Measurements from ENCODE around the gene GNB1L. TPM values are rescaled to one million over a fixed set of nuclear protein-coding genes. Genes with fewer than 3 reads are reported as not detected.
"Not testable (repeated sequence)": the region's sequence is repeated elsewhere in the genome, so short reads cannot be mapped to it uniquely, and the experiment has no call there.

GNB1L gene
- total and polyA plus RNA-seq, 2 experiments from 2014 or later, result 14.3 to 16.5 TPM

DNA sequence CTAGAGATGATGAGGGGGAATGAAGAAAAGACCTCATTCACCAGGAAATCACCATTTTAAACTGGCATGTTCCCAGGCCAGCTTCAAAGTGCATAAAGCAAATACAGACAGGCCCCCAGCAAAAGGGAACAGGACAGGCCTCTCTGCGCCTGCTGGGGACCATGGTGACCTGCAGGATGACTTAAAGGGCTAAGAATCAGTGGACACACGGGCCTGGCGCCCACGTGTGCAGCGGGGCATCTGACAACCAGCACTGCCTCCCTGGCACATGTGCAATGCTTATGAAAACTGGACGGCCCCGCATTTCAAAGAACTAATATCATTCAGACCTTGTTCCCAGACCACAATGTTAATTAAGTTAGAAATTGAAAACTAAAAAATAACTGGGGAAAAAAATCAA, 58.5 kb downstream of the GNB1L start:
- Histone ChIP-seq H3K4me1 (ENCODE audit: insufficient read depth) (peaks cover 24% of the 10 kb centered on the region), H3K4me2 (ENCODE audit: unreplicated experiment) (no peak overlapping the region), H3K27ac (no peak overlapping the region), H3F3A (ENCODE audit: insufficient read depth) (no peaks in the 10 kb centered on the region), H3K9ac (no peak overlapping the region), H3K27me3 (replicated peaks; ENCODE audit: insufficient read depth) (no peaks in the 10 kb centered on the region), H3K9me2 (ENCODE audit: insufficient read depth) (no peaks in the 10 kb centered on the region), H4K20me1 (ENCODE audit: insufficient read depth) (no peaks in the 10 kb centered on the region), H2AFZ (no peak overlapping the region), H3K4me3 (no peak overlapping the region), H3K9me3 (ENCODE audit: low read depth) (no peaks in the 10 kb centered on the region), H3K79me2 (ENCODE audit: insufficient read depth) (no peaks in the 10 kb centered on the region), H3K36me3 (ENCODE audit: low read depth) (no peaks in the 10 kb centered on the region)
- no peak for TF ChIP-seq EZH2phosphoT487 (IDR thresholded peaks at IDR 0.05; ENCODE audit: insufficient read depth, low read depth)
- TF ChIP-seq EZH2 (IDR thresholded peaks at IDR 0.05; ENCODE audit: insufficient read depth, poor library complexity, severe bottlenecking), result no peak
- in situ Hi-C loops (cut with MboI), result no loop called here
- WGBS, 2 experiments (ENCODE audit: low coverage in 1 of 2, low lambda C conversion rate in 2 of 2, missing lambda C conversion rate in 2 of 2), result 76 to 82% methylated on average over 7 of the region's 7 CpGs
- DNase-seq, result no peak

DNA sequence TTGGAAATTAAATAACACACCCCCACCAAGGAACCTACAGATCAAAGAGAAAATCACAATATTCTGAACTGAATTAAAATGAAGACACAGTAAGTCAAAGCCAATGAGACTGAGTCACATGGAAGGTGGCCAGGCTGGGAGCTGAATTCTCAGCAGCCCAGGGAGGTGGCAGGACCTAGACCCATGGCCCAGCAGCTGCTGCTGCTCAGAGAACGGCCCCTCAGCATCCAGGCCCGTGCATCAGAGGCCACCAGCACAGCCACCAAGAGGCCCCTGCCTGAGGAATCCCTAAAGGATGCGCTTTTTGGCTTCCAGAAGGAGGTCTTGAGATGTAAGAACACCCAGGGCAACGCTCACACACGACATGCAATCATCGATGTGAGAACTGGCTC, 59.1 kb downstream of the GNB1L start:
- in situ Hi-C loops (cut with MboI), result no loop called here
- TF ChIP-seq EZH2 (IDR thresholded peaks at IDR 0.05; ENCODE audit: insufficient read depth, poor library complexity, severe bottlenecking), result no peak
- no peak for TF ChIP-seq EZH2phosphoT487 (IDR thresholded peaks at IDR 0.05; ENCODE audit: insufficient read depth, low read depth)
- peaks cover 24% of the 10 kb centered on the region for H3K4me1 ChIP-seq (ENCODE audit: insufficient read depth)
- no peaks in the 10 kb centered on the region for H3K79me2 ChIP-seq (ENCODE audit: insufficient read depth)
- H3K4me2 ChIP-seq (ENCODE audit: unreplicated experiment), result peak overlapping the region; percentile 39
- no peak overlapping the region for H2AFZ ChIP-seq
- peak; percentile 79 for DNase-seq
- no peaks in the 10 kb centered on the region for H4K20me1 ChIP-seq (ENCODE audit: insufficient read depth)
- H3K9ac ChIP-seq, result no peak overlapping the region
- no peaks in the 10 kb centered on the region for H3K9me2 ChIP-seq (ENCODE audit: insufficient read depth)
- no peaks in the 10 kb centered on the region for H3K9me3 ChIP-seq (ENCODE audit: low read depth)
- H3K27me3 ChIP-seq (replicated peaks; ENCODE audit: insufficient read depth), result no peaks in the 10 kb centered on the region
- H3K36me3 ChIP-seq (ENCODE audit: low read depth), result no peaks in the 10 kb centered on the region
- no peak overlapping the region for H3K27ac ChIP-seq
- H3F3A ChIP-seq (ENCODE audit: insufficient read depth), result no peaks in the 10 kb centered on the region
- no peak overlapping the region for H3K4me3 ChIP-seq
- 53 to 56% methylated on average over 6 of the region's 6 CpGs for whole genome bisulfite sequencing, 2 experiments (ENCODE audit: low coverage in 1 of 2, low lambda C conversion rate in 2 of 2, missing lambda C conversion rate in 2 of 2)

DNA sequence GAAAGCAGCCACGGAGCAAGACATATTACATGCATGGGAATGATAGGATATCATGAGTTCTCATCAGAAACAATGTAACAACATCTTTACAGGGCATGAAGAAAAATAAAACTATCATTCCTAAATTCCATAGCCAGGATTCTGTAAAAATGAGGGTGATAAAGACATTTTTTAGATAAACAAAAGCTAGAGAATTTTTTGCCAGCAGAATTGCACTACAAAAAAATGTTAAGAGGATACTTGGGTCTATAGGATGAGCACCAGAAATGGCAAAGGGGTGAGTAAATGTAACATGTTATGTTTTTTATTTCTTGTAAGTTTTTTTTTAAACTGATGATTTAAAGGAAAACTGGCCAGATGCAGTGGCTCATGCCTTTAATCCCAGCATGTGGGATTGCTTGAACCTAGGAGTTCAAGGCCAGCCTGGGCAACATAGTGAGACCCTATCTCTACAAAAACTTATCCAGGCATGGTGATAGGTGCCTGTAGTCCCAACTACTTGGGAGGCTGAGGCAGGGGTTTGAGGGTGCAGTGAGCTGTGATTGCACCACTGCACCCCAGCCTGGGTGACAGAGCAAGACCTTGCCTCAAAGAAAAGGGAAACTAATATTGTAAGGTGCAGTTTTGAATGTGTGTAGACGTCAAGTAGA, 60.9 kb downstream of the GNB1L start:
- no peak overlapping the region for H3K27ac ChIP-seq
- in situ Hi-C loops (cut with MboI), result no loop called here
- TF ChIP-seq EZH2phosphoT487 (IDR thresholded peaks at IDR 0.05; ENCODE audit: insufficient read depth, low read depth) (no peak), EZH2 (IDR thresholded peaks at IDR 0.05; ENCODE audit: insufficient read depth, poor library complexity, severe bottlenecking) (no peak)
- no peaks in the 10 kb centered on the region for H3K27me3 ChIP-seq (replicated peaks; ENCODE audit: insufficient read depth)
- no peaks in the 10 kb centered on the region for H3K9me3 ChIP-seq (ENCODE audit: low read depth)
- H3K36me3 ChIP-seq (ENCODE audit: low read depth), result no peaks in the 10 kb centered on the region
- no peak overlapping the region for H3K9ac ChIP-seq
- H3F3A ChIP-seq (ENCODE audit: insufficient read depth), result no peaks in the 10 kb centered on the region
- no peaks in the 10 kb centered on the region for H3K9me2 ChIP-seq (ENCODE audit: insufficient read depth)
- DNase-seq, result no peak
- H3K4me1 ChIP-seq (ENCODE audit: insufficient read depth), result peaks cover 11% of the 10 kb centered on the region
- H4K20me1 ChIP-seq (ENCODE audit: insufficient read depth), result no peaks in the 10 kb centered on the region
- no peak overlapping the region for H2AFZ ChIP-seq
- 92 to 93% methylated on average over 2 of the region's 2 CpGs for WGBS, 2 experiments (ENCODE audit: low coverage in 1 of 2, low lambda C conversion rate in 2 of 2, missing lambda C conversion rate in 2 of 2)
- H3K4me2 ChIP-seq (ENCODE audit: unreplicated experiment), result no peak overlapping the region
- H3K79me2 ChIP-seq (ENCODE audit: insufficient read depth), result no peaks in the 10 kb centered on the region
- H3K4me3 ChIP-seq, result no peak overlapping the region

DNA sequence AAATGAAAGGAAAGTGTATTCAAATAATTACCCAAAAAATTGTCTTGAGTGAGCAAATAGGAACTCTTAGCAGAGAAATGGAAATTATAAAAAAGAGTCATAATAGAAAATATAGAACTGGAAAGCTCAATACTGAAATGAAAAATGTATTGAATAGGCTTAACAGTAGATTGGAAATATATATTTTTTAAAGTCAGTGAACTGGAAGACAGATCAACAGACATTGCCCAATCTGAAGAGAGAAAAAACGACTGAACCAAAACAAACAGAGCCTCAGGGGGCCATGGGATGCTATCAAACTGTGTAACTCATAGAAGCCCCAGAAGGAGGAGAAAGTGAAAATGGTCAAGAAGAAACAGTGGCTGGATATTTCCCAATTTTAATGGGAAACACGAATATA, 61.5 kb downstream of the GNB1L start:
- no peak for TF ChIP-seq EZH2 (IDR thresholded peaks at IDR 0.05; ENCODE audit: insufficient read depth, poor library complexity, severe bottlenecking)
- TF ChIP-seq EZH2phosphoT487 (IDR thresholded peaks at IDR 0.05; ENCODE audit: insufficient read depth, low read depth), result no peak
- Histone ChIP-seq H3K27ac (no peak overlapping the region), H3K9me3 (ENCODE audit: low read depth) (no peaks in the 10 kb centered on the region), H4K20me1 (ENCODE audit: insufficient read depth) (no peaks in the 10 kb centered on the region), H3K27me3 (replicated peaks; ENCODE audit: insufficient read depth) (no peaks in the 10 kb centered on the region), H3F3A (ENCODE audit: insufficient read depth) (no peaks in the 10 kb centered on the region), H3K9me2 (ENCODE audit: insufficient read depth) (no peaks in the 10 kb centered on the region), H3K79me2 (ENCODE audit: insufficient read depth) (no peaks in the 10 kb centered on the region), H3K9ac (no peak overlapping the region), H3K36me3 (ENCODE audit: low read depth) (no peaks in the 10 kb centered on the region), H3K4me2 (ENCODE audit: unreplicated experiment) (no peak overlapping the region), H2AFZ (no peak overlapping the region), H3K4me3 (no peak overlapping the region), H3K4me1 (ENCODE audit: insufficient read depth) (peaks cover 8% of the 10 kb centered on the region)
- in situ Hi-C loops (cut with MboI), result no loop called here
- WGBS, 2 experiments (ENCODE audit: low coverage in 1 of 2, low lambda C conversion rate in 2 of 2, missing lambda C conversion rate in 2 of 2), result 88 to 93% methylated on average over 2 of the region's 2 CpGs
- no peak for DNase-seq

DNA sequence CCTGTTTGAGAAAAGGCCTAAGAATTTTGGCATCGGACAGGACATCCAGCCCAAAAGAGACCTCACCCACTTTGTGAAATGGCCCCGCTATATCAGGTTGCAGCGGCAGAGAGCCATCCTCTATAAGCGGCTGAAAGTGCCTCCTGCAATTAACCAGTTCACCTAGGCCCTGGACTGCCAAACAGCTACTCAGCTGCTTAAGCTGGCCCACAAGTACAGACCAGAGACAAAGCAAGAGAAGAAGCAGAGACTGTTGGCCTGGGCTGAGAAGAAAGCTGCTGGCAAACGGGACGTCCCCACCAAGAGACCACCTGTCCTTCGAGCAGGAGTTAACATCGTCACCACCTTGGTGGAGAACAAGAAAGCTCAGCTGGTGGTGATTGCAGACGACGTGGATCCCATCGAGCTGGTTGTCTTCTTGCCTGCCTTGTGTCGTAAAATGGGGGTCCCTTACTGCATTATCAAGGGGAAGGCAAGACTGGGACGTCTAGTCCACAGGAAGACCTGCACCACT, 62.2 kb downstream of the GNB1L start:
- H3K27ac ChIP-seq; H3F3A ChIP-seq (ENCODE audit: insufficient read depth); H3K9me2 ChIP-seq (ENCODE audit: insufficient read depth); H3K79me2 ChIP-seq (ENCODE audit: insufficient read depth); H3K27me3 ChIP-seq (replicated peaks; ENCODE audit: insufficient read depth); H2AFZ ChIP-seq; H3K4me3 ChIP-seq; H4K20me1 ChIP-seq (ENCODE audit: insufficient read depth); H3K9me3 ChIP-seq (ENCODE audit: low read depth); H3K9ac ChIP-seq; H3K4me1 ChIP-seq (ENCODE audit: insufficient read depth); H3K36me3 ChIP-seq (ENCODE audit: low read depth); H3K4me2 ChIP-seq (ENCODE audit: unreplicated experiment); DNase-seq; in situ Hi-C loops (cut with MboI): not testable (repeated sequence)
- 96 to 98% methylated on average over 13 of the region's 13 CpGs for WGBS, 2 experiments (ENCODE audit: low coverage in 1 of 2, low lambda C conversion rate in 2 of 2, missing lambda C conversion rate in 2 of 2)

Data from GM23248 (cell line).